CD8-positive, alpha-beta memory T cell (primary cell): ENCODE measurements around the gene PCNX2. TPM values are rescaled to one million over a fixed set of nuclear protein-coding genes. Genes with fewer than 3 reads are reported as not detected.
"Not testable (repeated sequence)": the region's sequence is repeated elsewhere in the genome, so short reads cannot be mapped to it uniquely, and the experiment has no call there.

Experiments
- CTCF ChIA-PET: fragments of 350-600 bp; sonication (Branson Sonifier 250); formaldehyde crosslinking; loops from one replicate; lab custom pipeline; 2021; ENCODE audit warnings: antibody characterized with exemption; lab: Charles Lee
- POLR2A ChIA-PET: fragments of 350-600 bp; sonication (Branson Sonifier 250); formaldehyde crosslinking; loops from one replicate; lab custom pipeline; 2021; ENCODE audit warnings: antibody characterized with exemption; lab: Charles Lee
- DNase-seq, 5 donors: peaks; one replicate each; pipeline versions ENCODE4 v3.0.0 to v3.0.0-alpha.2; 2020 to 2022; ENCODE audit warnings: mixed read lengths in 1 of 5
- H3K27ac ChIP-seq: one replicate; pipeline ENCODE4 v1.7.0; 2013; ENCODE audit warnings: low read depth, mild to moderate bottlenecking, low read length, moderate library complexity
- H3K27me3 ChIP-seq: 2 replicates; pipeline ENCODE4 v1.7.0; 2013; ENCODE audit warnings: low read length, mild to moderate bottlenecking; ENCODE audit not compliant: insufficient read depth, poor library complexity, severe bottlenecking
- H3K36me3 ChIP-seq: 2 replicates; pipeline ENCODE4 v1.7.0; 2013; ENCODE audit warnings: mild to moderate bottlenecking, low read length, moderate library complexity; ENCODE audit not compliant: insufficient read depth
- H3K4me1 ChIP-seq: 2 replicates; pipeline ENCODE4 v1.7.0; 2013; ENCODE audit warnings: mild to moderate bottlenecking, low read length, moderate library complexity; ENCODE audit not compliant: insufficient read depth
- H3K4me3 ChIP-seq: 2 replicates; pipeline ENCODE4 v1.7.0; 2013; ENCODE audit warnings: mild to moderate bottlenecking, low read length
- H3K9me3 ChIP-seq: 2 replicates; pipeline ENCODE4 v1.7.0; 2013; ENCODE audit warnings: mild to moderate bottlenecking, low read length
- H3K27ac Mint-ChIP-seq, 8 donors: one replicate each; pipeline ENCODE4 v1.8.0; 2020 to 2021; ENCODE audit warnings: mixed read lengths in 8 of 8, mild to moderate bottlenecking in 6 of 8, inconsistent platforms in 3 of 8, moderate library complexity in 3 of 8
- H3K27me3 Mint-ChIP-seq, 2 donors: one replicate each; pipeline ENCODE4 v1.8.0; 2020 to 2021; ENCODE audit warnings: mixed read lengths in 2 of 2, mild to moderate bottlenecking in 1 of 2, moderate library complexity in 1 of 2
- H3K36me3 Mint-ChIP-seq, 3 donors: one replicate each; pipeline ENCODE4 v1.8.0; 2020 to 2021; ENCODE audit warnings: mixed read lengths in 3 of 3, inconsistent platforms in 1 of 3, mild to moderate bottlenecking in 1 of 3
- H3K4me1 Mint-ChIP-seq, 3 donors: one replicate each; pipeline ENCODE4 v1.8.0; 2020 to 2021; ENCODE audit warnings: mixed read lengths in 3 of 3, inconsistent platforms in 1 of 3, mild to moderate bottlenecking in 1 of 3
- H3K4me3 Mint-ChIP-seq, 7 donors: one replicate each; pipeline ENCODE4 v1.8.0; 2020 to 2021; ENCODE audit warnings: mixed read lengths in 7 of 7, mild to moderate bottlenecking in 6 of 7, moderate library complexity in 4 of 7, inconsistent platforms in 2 of 7
- H3K9me3 Mint-ChIP-seq, 5 donors: one replicate each; pipeline ENCODE4 v1.8.0; 2020 to 2022; ENCODE audit warnings: mixed read lengths in 5 of 5, mild to moderate bottlenecking in 3 of 5, moderate library complexity in 2 of 5, inconsistent platforms in 1 of 5
- polyA plus RNA-seq: library from polyadenylated mRNA; unstranded; fragments of 300-500 nt; fragmentation: Illumina TruSeq; gene quantifications from one replicate; pipeline ENCODE4 v1.2.3, GENCODE V29; 2021
- total RNA-seq, 2 experiments: library from RNA; stranded (reverse); gene quantifications; one replicate each; pipeline ENCODE4 v1.2.3, GENCODE V29; 2021

PCNX2 gene
- total and polyA plus RNA-seq, 3 experiments from 2014 or later: 11.7 to 27.3 (median 26.7) TPM

GRCh38 chr1:233183226-233184020, 112.1 kb downstream of the PCNX2 start:
- Histone ChIP-seq H3K4me3 (no peak overlapping the region), H3K4me1 (no peaks in the 10 kb centered on the region), H3K9me3 (no peaks in the 10 kb centered on the region), H3K36me3 (peaks cover 6% of the 10 kb centered on the region), H3K27ac (no peak overlapping the region), H3K27me3 (no peaks in the 10 kb centered on the region)
- peak overlapping the region in 1 of 8 donors; percentile 43 for H3K27ac Mint-ChIP-seq
- H3K27me3 Mint-ChIP-seq: no peaks in the 10 kb centered on the region
- H3K4me3 Mint-ChIP-seq: no peak overlapping the region
- ChIA-PET POLR2A (no interaction called here), CTCF (no interaction called here)
- peaks cover 0 to 4% (median 0%) of the 10 kb centered on the region in 3 donors for H3K4me1 Mint-ChIP-seq
- peaks cover 0 to 4% (median 0%) of the 10 kb centered on the region in 5 donors for H3K9me3 Mint-ChIP-seq
- peaks cover 23 to 77% (median 34%) of the 10 kb centered on the region in 3 donors for H3K36me3 Mint-ChIP-seq
- no peak for DNase-seq

DNA sequence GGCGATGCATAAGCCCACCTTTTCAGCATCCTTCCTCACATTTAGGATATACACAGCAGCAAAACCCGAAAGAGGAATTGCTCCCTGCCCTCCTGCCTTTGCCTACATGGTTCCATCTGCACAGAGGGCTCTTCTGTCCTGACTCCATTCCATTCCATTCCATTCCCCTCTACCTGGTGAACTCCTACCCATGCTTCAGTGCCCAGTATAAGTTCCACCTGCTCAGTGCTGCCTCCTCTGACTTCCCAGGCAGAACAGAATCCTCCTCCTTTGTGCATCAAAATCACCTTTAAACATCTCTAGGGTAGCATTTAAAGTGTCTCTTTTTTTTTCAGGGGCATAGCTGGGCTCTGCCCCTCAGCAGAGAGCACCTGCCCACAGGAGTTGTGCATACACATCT, 112.9 kb downstream of the PCNX2 start:
- H3K4me3 Mint-ChIP-seq: no peak overlapping the region
- no peaks in the 10 kb centered on the region for H3K9me3 ChIP-seq
- peaks cover 0 to 4% (median 0%) of the 10 kb centered on the region in 3 donors for H3K4me1 Mint-ChIP-seq
- H3K36me3 Mint-ChIP-seq: peaks cover 31 to 84% (median 42%) of the 10 kb centered on the region in 3 donors
- no peak overlapping the region for H3K27ac ChIP-seq
- no peaks in the 10 kb centered on the region for H3K27me3 ChIP-seq
- CTCF ChIA-PET: no interaction called here
- POLR2A ChIA-PET: no interaction called here
- no peaks in the 10 kb centered on the region for H3K27me3 Mint-ChIP-seq
- H3K27ac Mint-ChIP-seq: peak overlapping the region in 2 of 8 donors; percentile 9 to 69
- no peaks in the 10 kb centered on the region for H3K4me1 ChIP-seq
- H3K4me3 ChIP-seq: no peak overlapping the region
- peaks cover 15% of the 10 kb centered on the region for H3K36me3 ChIP-seq
- DNase-seq: no peak
- H3K9me3 Mint-ChIP-seq: peaks cover 0 to 6% (median 2%) of the 10 kb centered on the region in 5 donors

DNA sequence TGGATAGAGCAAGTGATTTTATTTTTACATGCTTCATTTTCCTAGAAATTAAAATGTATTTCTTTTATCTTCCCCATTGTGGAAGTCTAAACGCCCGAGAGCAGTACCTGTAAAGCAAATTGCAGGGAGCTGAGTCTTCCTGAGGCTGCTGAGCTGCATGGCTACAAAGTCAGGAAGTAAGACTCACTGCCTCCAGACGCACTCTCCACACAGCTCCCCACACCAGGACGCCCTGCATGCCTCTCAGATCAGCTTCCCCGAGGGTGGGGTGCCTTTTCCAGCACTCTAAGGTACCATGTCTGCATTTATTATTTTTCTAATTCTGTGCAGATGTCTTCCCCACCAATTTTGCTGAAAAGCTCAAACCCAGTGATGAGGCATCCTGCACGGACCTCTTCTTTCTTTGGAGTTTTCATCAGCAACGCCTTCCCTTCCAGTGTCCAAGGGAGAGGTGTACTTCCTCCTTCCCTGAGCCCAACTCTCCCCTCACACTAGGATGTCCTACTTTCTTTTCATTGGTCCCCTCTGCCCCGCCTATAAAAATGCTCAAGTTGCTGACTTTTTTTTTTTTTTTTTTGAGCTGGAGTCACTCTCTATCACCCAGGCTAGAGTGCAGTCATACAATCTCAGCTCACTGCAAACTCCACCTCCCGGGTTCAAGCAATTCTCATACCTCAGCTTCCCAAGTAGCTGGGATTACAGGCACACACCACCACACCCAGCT, 114.7 kb downstream of the PCNX2 start:
- Mint-ChIP-seq H3K27ac (peak overlapping the region in 3 of 8 donors; percentile 11 to 87 (median 74)), H3K36me3 (peaks cover 42 to 91% (median 53%) of the 10 kb centered on the region in 3 donors), H3K4me3 (no peak overlapping the region), H3K9me3 (peaks cover 0 to 11% (median 3%) of the 10 kb centered on the region in 5 donors), H3K27me3 (no peaks in the 10 kb centered on the region), H3K4me1 (peaks cover 0 to 4% (median 0%) of the 10 kb centered on the region in 3 donors)
- Histone ChIP-seq H3K9me3 (no peaks in the 10 kb centered on the region), H3K4me3 (no peak overlapping the region), H3K27me3 (no peaks in the 10 kb centered on the region), H3K27ac (no peak overlapping the region), H3K36me3 (peaks cover 25% of the 10 kb centered on the region), H3K4me1 (no peaks in the 10 kb centered on the region)
- POLR2A ChIA-PET: no interaction called here
- no peak for DNase-seq
- CTCF ChIA-PET: no interaction called here

DNA sequence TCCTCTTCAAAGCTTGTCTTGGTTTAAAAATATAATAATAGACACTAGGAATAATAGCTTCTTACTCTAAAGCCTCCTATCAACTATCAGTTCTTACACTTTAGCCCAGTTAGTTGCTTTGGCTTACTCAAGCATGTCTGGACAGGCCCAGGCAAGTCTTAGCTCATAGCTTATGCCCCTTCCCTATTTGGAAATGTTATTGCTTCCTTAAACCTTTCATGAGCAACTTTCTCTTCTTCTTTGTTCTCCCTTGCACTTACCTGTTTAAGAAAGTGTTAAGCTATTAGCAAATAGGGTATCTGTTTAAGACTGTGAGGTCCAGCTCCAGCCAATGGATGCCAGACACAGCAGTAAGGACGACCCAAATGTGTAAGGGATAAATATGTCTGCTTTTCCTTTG, 115.9 kb downstream of the PCNX2 start:
- Mint-ChIP-seq H3K36me3 (peaks cover 52 to 94% (median 57%) of the 10 kb centered on the region in 3 donors), H3K9me3 (peaks cover 0 to 11% (median 3%) of the 10 kb centered on the region in 5 donors)
- H3K27ac ChIP-seq, H3K27ac Mint-ChIP-seq, DNase-seq, H3K4me1 ChIP-seq, H3K27me3 ChIP-seq, H3K4me3 Mint-ChIP-seq, H3K9me3 ChIP-seq, H3K27me3 Mint-ChIP-seq, CTCF ChIA-PET, H3K4me1 Mint-ChIP-seq, POLR2A ChIA-PET, H3K4me3 ChIP-seq: not testable (repeated sequence)
- peaks cover 25% of the 10 kb centered on the region for H3K36me3 ChIP-seq

- CTCF ChIA-PET: no interaction called here
- Histone ChIP-seq H3K9me3 (no peaks in the 10 kb centered on the region), H3K4me1 (no peaks in the 10 kb centered on the region), H3K27me3 (no peaks in the 10 kb centered on the region), H3K27ac (no peak overlapping the region), H3K36me3 (peaks cover 7% of the 10 kb centered on the region), H3K4me3 (no peak overlapping the region)
- POLR2A ChIA-PET: no interaction called here
- Mint-ChIP-seq H3K4me3 (no peak overlapping the region), H3K36me3 (peaks cover 45 to 64% (median 54%) of the 10 kb centered on the region in 3 donors), H3K27me3 (no peaks in the 10 kb centered on the region), H3K9me3 (peaks cover 0 to 5% (median 4%) of the 10 kb centered on the region in 5 donors), H3K27ac (peak overlapping the region in 1 of 8 donors; percentile 67), H3K4me1 (no peaks in the 10 kb centered on the region)
- no peak for DNase-seq
Observed at GRCh38 chr1:233172201-233172600, 123.3 kb downstream of the PCNX2 start.

DNA sequence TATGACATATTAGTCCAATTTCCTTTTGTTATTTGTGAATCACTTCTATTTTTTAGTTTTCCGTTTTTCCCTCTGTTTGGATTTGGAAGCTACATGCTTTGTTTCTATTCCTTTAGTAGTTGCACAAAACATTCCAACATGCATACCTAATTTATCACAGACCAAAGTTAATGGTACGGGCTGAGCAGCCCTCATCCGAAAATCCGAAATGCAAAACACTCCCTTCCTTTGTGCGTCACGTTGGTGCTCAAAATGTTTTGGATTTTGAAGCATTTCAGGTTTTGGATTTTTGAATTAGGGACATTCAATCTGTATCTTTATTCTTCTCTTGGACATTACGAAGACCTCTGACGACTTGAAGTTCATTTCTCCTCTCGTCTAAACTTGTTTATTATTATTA, 124.8 kb downstream of the PCNX2 start:
- Histone ChIP-seq H3K9me3 (no peaks in the 10 kb centered on the region), H3K4me1 (no peaks in the 10 kb centered on the region), H3K27ac (no peak overlapping the region), H3K27me3 (no peaks in the 10 kb centered on the region), H3K36me3 (no peaks in the 10 kb centered on the region), H3K4me3 (no peak overlapping the region)
- ChIA-PET POLR2A (no interaction called here), CTCF (no interaction called here)
- Mint-ChIP-seq H3K36me3 (peaks cover 44 to 60% (median 54%) of the 10 kb centered on the region in 3 donors), H3K4me3 (no peak overlapping the region), H3K9me3 (peaks cover 0 to 7% (median 5%) of the 10 kb centered on the region in 5 donors), H3K27ac (no peak overlapping the region), H3K4me1 (no peaks in the 10 kb centered on the region), H3K27me3 (no peaks in the 10 kb centered on the region)
- no peak for DNase-seq

DNA sequence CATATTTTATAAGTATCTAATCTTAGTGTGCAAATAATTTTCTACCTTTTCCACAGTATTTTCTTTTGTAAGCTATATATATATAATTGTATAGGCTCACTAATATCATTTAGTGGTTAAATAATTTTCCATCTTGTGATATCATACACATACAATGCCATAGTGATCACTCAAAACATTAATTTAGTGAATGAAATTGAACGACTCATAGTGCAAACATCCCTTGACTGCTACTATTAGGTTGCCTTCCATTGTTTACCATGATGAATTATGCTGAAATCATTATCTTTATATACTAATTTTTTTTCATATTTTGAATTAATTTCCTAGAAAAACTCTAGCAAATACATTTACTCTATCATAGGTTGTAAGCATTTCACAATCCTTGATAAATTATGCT, 127.1 kb downstream of the PCNX2 start:
- DNase-seq: no peak
- CTCF ChIA-PET: no interaction called here
- POLR2A ChIA-PET: no interaction called here
- Mint-ChIP-seq H3K9me3 (peaks cover 9 to 19% (median 17%) of the 10 kb centered on the region in 5 donors), H3K4me1 (no peaks in the 10 kb centered on the region), H3K4me3 (no peak overlapping the region), H3K27ac (no peak overlapping the region), H3K36me3 (peaks cover 41 to 64% (median 63%) of the 10 kb centered on the region in 3 donors), H3K27me3 (no peaks in the 10 kb centered on the region)
- Histone ChIP-seq H3K27ac (no peak overlapping the region), H3K4me3 (no peak overlapping the region), H3K36me3 (no peaks in the 10 kb centered on the region), H3K4me1 (no peaks in the 10 kb centered on the region), H3K27me3 (no peaks in the 10 kb centered on the region), H3K9me3 (no peaks in the 10 kb centered on the region)

DNA sequence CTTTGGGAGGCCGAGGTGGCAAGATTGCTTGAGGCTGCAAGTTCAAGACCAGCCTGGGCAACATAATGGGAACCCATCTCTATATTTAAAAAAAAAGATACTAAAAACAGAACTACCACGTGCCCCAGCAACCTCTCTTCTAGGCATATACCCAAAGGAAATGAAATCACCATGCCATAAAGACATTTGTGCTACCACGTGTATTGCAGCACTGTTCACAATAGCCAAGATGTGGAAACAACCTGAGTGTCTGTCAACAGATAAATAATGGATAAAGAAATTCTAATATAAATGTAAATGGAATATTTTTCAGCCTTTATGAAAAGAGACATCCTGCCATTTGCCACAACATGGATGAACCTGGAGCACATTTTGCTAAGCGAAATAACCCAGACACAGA, 128.6 kb downstream of the PCNX2 start:
- Mint-ChIP-seq H3K27me3 (no peaks in the 10 kb centered on the region), H3K9me3 (peaks cover 9 to 16% (median 13%) of the 10 kb centered on the region in 5 donors), H3K36me3 (peaks cover 34 to 57% (median 54%) of the 10 kb centered on the region in 3 donors), H3K27ac (peak overlapping the region in 1 of 8 donors; percentile 2), H3K4me1 (no peaks in the 10 kb centered on the region), H3K4me3 (no peak overlapping the region)
- CTCF ChIA-PET: no interaction called here
- POLR2A ChIA-PET: no interaction called here
- H3K27me3 ChIP-seq: no peaks in the 10 kb centered on the region
- no peak overlapping the region for H3K27ac ChIP-seq
- H3K4me3 ChIP-seq: no peak overlapping the region
- no peaks in the 10 kb centered on the region for H3K36me3 ChIP-seq
- H3K9me3 ChIP-seq: no peaks in the 10 kb centered on the region
- no peak for DNase-seq
- no peaks in the 10 kb centered on the region for H3K4me1 ChIP-seq
